Measurements from ENCODE around the gene ESPN.
A peak's percentile ranks its signal among the peaks of the same experiment; 100 is the strongest.

- 0 out of 2 replicates have a peak, but pooled peaks have one; percentile 14 for TF ChIP-seq CTCF (conservative IDR thresholded peaks at IDR 0.05; ENCODE audit: low read depth, low read length)
- TF ChIP-seq RAD21 (IDR thresholded peaks at IDR 0.05; ENCODE audit: low read length): no peak
- TF ChIP-seq CEBPB (IDR thresholded peaks at IDR 0.05; ENCODE audit: low read depth, low read length): no peak
- no peak for TF ChIP-seq POLR2A (IDR thresholded peaks at IDR 0.05; ENCODE audit: low read depth, low read length)
- no peak for TF ChIP-seq MXI1 (IDR thresholded peaks at IDR 0.05; ENCODE audit: borderline replicate concordance, low read depth, low read length)
- no peak for TF ChIP-seq BHLHE40 (IDR thresholded peaks at IDR 0.05; ENCODE audit: low read depth, low read length)
- no peak for TF ChIP-seq NFE2L2 (IDR thresholded peaks at IDR 0.05; ENCODE audit: low read depth, low read length)
Observed at GRCh38 chr1:6454856-6455751, 30.5 kb downstream of the ESPN start.
